ENCODE measurements around the gene NFATC2. TPM values are rescaled to one million over a fixed set of nuclear protein-coding genes. Genes with fewer than 3 reads are reported as not detected.

NFATC2 gene
- total and polyA plus RNA-seq, 2 of the 8 experiments (the other 6 are each of a cell fraction or from before 2014, with no cell fraction given): 0.27 to 0.91 TPM

DNA sequence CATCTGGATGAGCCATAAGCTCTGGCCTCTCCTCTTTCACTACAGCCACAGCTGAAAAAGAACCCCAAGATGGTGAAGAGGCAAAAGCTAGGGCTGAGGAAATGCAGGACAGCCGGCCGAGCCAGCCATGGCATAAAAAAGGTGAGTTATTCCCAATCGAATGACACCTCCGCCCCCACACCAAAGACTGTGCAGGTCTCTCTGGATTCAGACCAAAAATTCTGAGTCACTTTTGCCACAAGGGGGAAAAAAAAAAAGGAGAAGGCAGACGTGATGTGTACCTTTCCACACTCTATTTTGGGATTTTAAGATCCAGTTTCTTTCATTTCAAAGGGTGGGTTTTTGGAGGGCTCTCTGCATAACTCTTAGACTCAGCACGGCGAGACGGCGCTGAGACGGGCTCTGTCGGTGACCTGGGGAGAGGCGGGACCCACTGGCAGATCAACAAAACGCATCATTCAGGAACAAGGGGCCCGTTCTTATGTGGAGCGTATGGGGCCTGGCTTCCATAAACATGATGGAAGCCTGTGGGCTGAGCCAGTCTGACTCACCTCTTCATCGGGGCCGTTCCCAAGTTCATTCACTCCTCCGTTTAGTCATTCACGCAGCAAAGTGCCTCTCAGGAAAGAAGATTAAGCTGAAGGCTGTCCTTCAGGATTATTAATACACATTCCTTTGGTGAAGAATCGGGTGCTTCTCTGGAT lies 54.8 kb downstream of the NFATC2 start (continued):
- TF ChIP-seq, protein P1, sequence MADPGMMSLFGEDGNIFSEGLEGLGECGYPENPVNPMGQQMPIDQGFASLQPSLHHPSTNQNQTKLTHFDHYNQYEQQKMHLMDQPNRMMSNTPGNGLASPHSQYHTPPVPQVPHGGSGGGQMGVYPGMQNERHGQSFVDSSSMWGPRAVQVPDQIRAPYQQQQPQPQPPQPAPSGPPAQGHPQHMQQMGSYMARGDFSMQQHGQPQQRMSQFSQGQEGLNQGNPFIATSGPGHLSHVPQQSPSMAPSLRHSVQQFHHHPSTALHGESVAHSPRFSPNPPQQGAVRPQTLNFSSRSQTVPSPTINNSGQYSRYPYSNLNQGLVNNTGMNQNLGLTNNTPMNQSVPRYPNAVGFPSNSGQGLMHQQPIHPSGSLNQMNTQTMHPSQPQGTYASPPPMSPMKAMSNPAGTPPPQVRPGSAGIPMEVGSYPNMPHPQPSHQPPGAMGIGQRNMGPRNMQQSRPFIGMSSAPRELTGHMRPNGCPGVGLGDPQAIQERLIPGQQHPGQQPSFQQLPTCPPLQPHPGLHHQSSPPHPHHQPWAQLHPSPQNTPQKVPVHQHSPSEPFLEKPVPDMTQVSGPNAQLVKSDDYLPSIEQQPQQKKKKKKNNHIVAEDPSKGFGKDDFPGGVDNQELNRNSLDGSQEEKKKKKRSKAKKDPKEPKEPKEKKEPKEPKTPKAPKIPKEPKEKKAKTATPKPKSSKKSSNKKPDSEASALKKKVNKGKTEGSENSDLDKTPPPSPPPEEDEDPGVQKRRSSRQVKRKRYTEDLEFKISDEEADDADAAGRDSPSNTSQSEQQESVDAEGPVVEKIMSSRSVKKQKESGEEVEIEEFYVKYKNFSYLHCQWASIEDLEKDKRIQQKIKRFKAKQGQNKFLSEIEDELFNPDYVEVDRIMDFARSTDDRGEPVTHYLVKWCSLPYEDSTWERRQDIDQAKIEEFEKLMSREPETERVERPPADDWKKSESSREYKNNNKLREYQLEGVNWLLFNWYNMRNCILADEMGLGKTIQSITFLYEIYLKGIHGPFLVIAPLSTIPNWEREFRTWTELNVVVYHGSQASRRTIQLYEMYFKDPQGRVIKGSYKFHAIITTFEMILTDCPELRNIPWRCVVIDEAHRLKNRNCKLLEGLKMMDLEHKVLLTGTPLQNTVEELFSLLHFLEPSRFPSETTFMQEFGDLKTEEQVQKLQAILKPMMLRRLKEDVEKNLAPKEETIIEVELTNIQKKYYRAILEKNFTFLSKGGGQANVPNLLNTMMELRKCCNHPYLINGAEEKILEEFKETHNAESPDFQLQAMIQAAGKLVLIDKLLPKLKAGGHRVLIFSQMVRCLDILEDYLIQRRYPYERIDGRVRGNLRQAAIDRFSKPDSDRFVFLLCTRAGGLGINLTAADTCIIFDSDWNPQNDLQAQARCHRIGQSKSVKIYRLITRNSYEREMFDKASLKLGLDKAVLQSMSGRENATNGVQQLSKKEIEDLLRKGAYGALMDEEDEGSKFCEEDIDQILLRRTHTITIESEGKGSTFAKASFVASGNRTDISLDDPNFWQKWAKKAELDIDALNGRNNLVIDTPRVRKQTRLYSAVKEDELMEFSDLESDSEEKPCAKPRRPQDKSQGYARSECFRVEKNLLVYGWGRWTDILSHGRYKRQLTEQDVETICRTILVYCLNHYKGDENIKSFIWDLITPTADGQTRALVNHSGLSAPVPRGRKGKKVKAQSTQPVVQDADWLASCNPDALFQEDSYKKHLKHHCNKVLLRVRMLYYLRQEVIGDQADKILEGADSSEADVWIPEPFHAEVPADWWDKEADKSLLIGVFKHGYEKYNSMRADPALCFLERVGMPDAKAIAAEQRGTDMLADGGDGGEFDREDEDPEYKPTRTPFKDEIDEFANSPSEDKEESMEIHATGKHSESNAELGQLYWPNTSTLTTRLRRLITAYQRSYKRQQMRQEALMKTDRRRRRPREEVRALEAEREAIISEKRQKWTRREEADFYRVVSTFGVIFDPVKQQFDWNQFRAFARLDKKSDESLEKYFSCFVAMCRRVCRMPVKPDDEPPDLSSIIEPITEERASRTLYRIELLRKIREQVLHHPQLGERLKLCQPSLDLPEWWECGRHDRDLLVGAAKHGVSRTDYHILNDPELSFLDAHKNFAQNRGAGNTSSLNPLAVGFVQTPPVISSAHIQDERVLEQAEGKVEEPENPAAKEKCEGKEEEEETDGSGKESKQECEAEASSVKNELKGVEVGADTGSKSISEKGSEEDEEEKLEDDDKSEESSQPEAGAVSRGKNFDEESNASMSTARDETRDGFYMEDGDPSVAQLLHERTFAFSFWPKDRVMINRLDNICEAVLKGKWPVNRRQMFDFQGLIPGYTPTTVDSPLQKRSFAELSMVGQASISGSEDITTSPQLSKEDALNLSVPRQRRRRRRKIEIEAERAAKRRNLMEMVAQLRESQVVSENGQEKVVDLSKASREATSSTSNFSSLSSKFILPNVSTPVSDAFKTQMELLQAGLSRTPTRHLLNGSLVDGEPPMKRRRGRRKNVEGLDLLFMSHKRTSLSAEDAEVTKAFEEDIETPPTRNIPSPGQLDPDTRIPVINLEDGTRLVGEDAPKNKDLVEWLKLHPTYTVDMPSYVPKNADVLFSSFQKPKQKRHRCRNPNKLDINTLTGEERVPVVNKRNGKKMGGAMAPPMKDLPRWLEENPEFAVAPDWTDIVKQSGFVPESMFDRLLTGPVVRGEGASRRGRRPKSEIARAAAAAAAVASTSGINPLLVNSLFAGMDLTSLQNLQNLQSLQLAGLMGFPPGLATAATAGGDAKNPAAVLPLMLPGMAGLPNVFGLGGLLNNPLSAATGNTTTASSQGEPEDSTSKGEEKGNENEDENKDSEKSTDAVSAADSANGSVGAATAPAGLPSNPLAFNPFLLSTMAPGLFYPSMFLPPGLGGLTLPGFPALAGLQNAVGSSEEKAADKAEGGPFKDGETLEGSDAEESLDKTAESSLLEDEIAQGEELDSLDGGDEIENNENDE (IDR thresholded peaks at IDR 0.05; ENCODE audit: insufficient replicate concordance, low read length): no peak
- TF ChIP-seq HDAC6 (IDR thresholded peaks at IDR 0.05; ENCODE audit: low read depth, low read length): no peak
